Fibroblast of lung (primary cell): ENCODE data around the gene IRF2. TPM values are rescaled to one million over a fixed set of nuclear protein-coding genes. Genes with fewer than 3 reads are reported as not detected.

Experiments
- DNase-seq, 2 donors: peaks; one replicate each; pipeline versions ENCODE4 v3.0.0 to v3.0.0-alpha.2; 2010; ENCODE audit warnings: low read depth in 2 of 2
- H2AFZ ChIP-seq: 2 replicates; pipeline ENCODE4 v1.5.1; 2012; ENCODE audit warnings: low read length, control low read depth, inconsistent platforms
- H3K27ac ChIP-seq: 2 replicates; pipeline ENCODE4 v1.5.1; 2011; ENCODE audit warnings: low read length, control low read depth; ENCODE audit not compliant: insufficient read depth
- H3K27me3 ChIP-seq: 2 replicates; pipeline ENCODE4 v1.5.1; 2011; ENCODE audit warnings: mild to moderate bottlenecking, low read length; ENCODE audit not compliant: control insufficient read depth, insufficient read depth
- H3K36me3 ChIP-seq: 2 replicates; pipeline ENCODE4 v1.5.1; 2011; ENCODE audit warnings: low read length; ENCODE audit not compliant: control insufficient read depth, insufficient read depth
- H3K4me1 ChIP-seq: 2 replicates; pipeline ENCODE4 v1.5.1; 2011; ENCODE audit warnings: low read length; ENCODE audit not compliant: control insufficient read depth, insufficient read depth; ENCODE audit errors: extremely low read depth
- H3K4me2 ChIP-seq: 2 replicates; pipeline ENCODE4 v1.5.1; 2011; ENCODE audit warnings: low read length, control low read depth; ENCODE audit not compliant: insufficient read depth; ENCODE audit errors: extremely low read depth
- H3K4me3 ChIP-seq, 4 experiments: fragments of 200-600 bp in 1 of 4; sonication (generic) in 1 of 4; replicated peaks in 1 of 4; 2 replicates each; pipeline ENCODE4 v1.5.1; 2011 to 2016; ENCODE audit warnings: low read length in 4 of 4, low read depth in 3 of 4, mild to moderate bottlenecking in 3 of 4, control low read depth in 2 of 4, inconsistent platforms in 1 of 4, mixed read lengths in 1 of 4; ENCODE audit not compliant: insufficient read depth in 1 of 4; ENCODE audit errors: control extremely low read depth in 1 of 4
- H3K79me2 ChIP-seq: 2 replicates; pipeline ENCODE4 v1.5.1; 2012; ENCODE audit warnings: mild to moderate bottlenecking, low read length, inconsistent platforms; ENCODE audit not compliant: control insufficient read depth, insufficient read depth
- H3K9ac ChIP-seq: 2 replicates; pipeline ENCODE4 v1.5.1; 2011; ENCODE audit warnings: mild to moderate bottlenecking, low read length, control low read depth; ENCODE audit not compliant: insufficient read depth
- H3K9me3 ChIP-seq: 2 replicates; pipeline ENCODE4 v1.5.1; 2012; ENCODE audit warnings: low read depth, low read length; ENCODE audit not compliant: control insufficient read depth, insufficient read depth
- H4K20me1 ChIP-seq: 2 replicates; pipeline ENCODE4 v1.5.1; 2011; ENCODE audit warnings: low read length; ENCODE audit not compliant: control insufficient read depth, insufficient read depth; ENCODE audit errors: extremely low read depth
- EZH2 ChIP-seq: IDR thresholded peaks from 2 replicates; pipeline ENCODE4 v1.5.1; 2012; ENCODE audit warnings: low read length, control low read depth, mild to moderate bottlenecking; ENCODE audit errors: missing control alignments
- polyA plus RNA-seq, 2 donors: library from polyadenylated mRNA; depleted of rRNA in 1 of 2; stranded (reverse) in 1 of 2; unstranded in 1 of 2; fragments of >200 nt; gene quantifications; 2 replicates each; pipeline ENCODE4 v1.2.1, GENCODE V29; 2011 to 2012; ENCODE audit warnings: missing spikeins in 1 of 2
- total RNA-seq: library from RNA; depleted of rRNA; stranded (reverse); fragments of >200 nt; gene quantifications from 2 replicates; pipeline ENCODE4 v1.2.1, GENCODE V29; 2014
- TF ChIP-seq, protein P1 (sequence below), 2 donors: IDR thresholded peaks in 1 of 2; conservative IDR thresholded peaks in 1 of 2; 1 replicate in 1 of 2; 2 replicates in 1 of 2; pipeline ENCODE4 v1.5.1; 2011 to 2012; ENCODE audit warnings: low read length in 2 of 2, control low read depth in 1 of 2, inconsistent platforms in 1 of 2, low read depth in 1 of 2, mild to moderate bottlenecking in 1 of 2

IRF2 gene
- total and polyA plus RNA-seq, 2 donors (not counting 1 experiment from before 2014, with no cell fraction given) = 30.9 to 42.3 TPM

DNA sequence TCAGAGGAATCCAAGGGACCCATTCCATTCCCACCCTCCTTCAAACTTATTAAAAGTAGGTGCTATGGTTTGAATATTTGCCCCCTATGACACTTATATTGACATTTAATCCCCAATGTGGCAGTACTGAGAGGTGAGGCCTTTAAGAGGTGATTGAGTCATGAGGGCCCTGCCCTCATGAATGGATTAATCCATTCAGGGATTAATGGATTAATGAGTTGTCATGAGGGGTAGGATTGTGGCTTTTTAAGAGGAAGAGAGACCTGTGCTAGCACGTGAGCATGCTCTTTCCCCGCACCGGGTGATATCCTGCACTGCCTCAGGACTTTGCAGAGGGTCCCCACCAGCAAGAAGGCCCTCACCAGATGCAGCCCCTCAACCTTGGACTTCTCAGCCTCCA lies 50.1 kb downstream of the IRF2 start:
- no peaks in the 10 kb centered on the region for H3K9me3 ChIP-seq
- H3K9ac ChIP-seq = no peak overlapping the region
- no peak overlapping the region for H3K27ac ChIP-seq
- H3K79me2 ChIP-seq = peaks cover 4% of the 10 kb centered on the region
- peaks cover 10% of the 10 kb centered on the region for H3K4me1 ChIP-seq
- H3K27me3 ChIP-seq = no peaks in the 10 kb centered on the region
- no peak for TF ChIP-seq EZH2
- TF ChIP-seq, protein P1, sequence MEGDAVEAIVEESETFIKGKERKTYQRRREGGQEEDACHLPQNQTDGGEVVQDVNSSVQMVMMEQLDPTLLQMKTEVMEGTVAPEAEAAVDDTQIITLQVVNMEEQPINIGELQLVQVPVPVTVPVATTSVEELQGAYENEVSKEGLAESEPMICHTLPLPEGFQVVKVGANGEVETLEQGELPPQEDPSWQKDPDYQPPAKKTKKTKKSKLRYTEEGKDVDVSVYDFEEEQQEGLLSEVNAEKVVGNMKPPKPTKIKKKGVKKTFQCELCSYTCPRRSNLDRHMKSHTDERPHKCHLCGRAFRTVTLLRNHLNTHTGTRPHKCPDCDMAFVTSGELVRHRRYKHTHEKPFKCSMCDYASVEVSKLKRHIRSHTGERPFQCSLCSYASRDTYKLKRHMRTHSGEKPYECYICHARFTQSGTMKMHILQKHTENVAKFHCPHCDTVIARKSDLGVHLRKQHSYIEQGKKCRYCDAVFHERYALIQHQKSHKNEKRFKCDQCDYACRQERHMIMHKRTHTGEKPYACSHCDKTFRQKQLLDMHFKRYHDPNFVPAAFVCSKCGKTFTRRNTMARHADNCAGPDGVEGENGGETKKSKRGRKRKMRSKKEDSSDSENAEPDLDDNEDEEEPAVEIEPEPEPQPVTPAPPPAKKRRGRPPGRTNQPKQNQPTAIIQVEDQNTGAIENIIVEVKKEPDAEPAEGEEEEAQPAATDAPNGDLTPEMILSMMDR (conservative IDR thresholded peaks at IDR 0.05 in 1 of 2, IDR thresholded peaks at IDR 0.05 in 1 of 2; ENCODE audit: low read depth in 1 of 2, low read length in 2 of 2) = no peak
- no peaks in the 10 kb centered on the region for H4K20me1 ChIP-seq
- peaks cover 6% of the 10 kb centered on the region for H3K36me3 ChIP-seq
- no peak for DNase-seq
- no peak overlapping the region for H2AFZ ChIP-seq
- H3K4me3 ChIP-seq = no peak overlapping the region
- no peak overlapping the region for H3K4me2 ChIP-seq

DNA sequence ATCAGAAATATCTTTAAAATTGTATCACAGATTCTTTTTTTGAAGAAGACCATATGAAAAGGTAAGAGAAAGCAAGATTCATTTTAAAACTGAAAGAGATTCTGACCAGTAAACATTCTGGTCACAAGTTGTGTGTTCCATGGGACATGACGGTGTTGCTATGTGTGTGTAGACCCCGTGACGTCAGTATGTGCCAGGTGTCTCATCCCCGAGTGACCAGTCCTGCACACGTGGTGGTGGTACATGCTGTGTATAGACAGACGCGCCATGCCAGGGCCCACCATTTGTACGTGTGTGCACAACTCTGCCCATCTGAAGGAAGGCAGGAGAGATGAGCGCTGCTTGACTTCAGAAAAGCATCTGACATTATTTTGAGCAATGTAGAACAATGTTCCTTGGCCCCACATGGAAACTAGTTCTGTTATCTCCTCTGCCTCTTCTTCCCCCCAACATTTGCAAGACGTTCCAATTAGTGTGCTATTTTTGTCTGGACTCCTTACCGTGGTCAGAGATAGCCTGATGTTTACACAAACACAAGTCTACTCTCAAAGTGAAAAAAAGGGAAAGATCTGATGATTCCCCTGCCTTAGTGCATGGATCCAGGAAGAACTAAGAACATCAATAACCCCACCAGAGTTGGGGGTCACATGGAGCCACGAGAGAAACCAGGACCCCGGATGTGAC lies 51.2 kb downstream of the IRF2 start:
- peaks cover 4% of the 10 kb centered on the region for H3K79me2 ChIP-seq
- no peak overlapping the region for H3K9ac ChIP-seq
- no peaks in the 10 kb centered on the region for H4K20me1 ChIP-seq
- TF ChIP-seq EZH2 = no peak
- TF ChIP-seq, protein P1 (conservative IDR thresholded peaks at IDR 0.05 in 1 of 2, IDR thresholded peaks at IDR 0.05 in 1 of 2; ENCODE audit: low read depth in 1 of 2, low read length in 2 of 2) = no peak
- H3K36me3 ChIP-seq = peaks cover 6% of the 10 kb centered on the region
- peaks cover 11% of the 10 kb centered on the region for H3K4me1 ChIP-seq
- no peak overlapping the region for H3K4me2 ChIP-seq
- no peak for DNase-seq
- H2AFZ ChIP-seq = no peak overlapping the region
- no peak overlapping the region for H3K4me3 ChIP-seq
- no peaks in the 10 kb centered on the region for H3K9me3 ChIP-seq
- no peak overlapping the region for H3K27ac ChIP-seq
- H3K27me3 ChIP-seq = no peaks in the 10 kb centered on the region

DNA sequence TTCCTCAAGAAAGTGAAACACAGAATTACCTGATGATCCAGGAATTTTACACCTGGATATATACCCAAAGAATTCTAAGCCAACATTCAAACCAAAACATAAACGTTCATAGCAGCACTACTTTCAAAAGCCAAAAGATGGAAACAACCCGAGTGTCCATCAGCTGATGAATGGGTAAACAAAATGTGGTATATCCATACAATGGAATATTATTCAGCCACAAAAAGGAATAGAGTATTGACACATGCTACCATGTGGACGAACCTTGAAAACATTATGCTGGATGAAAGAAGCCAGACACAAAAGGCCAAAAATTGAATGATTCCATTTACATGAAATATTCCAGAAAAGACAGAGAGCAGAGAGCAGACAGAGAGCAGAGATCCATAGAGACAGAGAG lies 52.0 kb downstream of the IRF2 start:
- Histone ChIP-seq H2AFZ (no peak overlapping the region), H3K4me3 (no peak overlapping the region), H3K36me3 (peaks cover 6% of the 10 kb centered on the region), H3K4me1 (peaks cover 19% of the 10 kb centered on the region), H3K9me3 (no peaks in the 10 kb centered on the region), H3K9ac (no peak overlapping the region), H3K27ac (no peak overlapping the region), H4K20me1 (no peaks in the 10 kb centered on the region), H3K27me3 (no peaks in the 10 kb centered on the region), H3K79me2 (peaks cover 4% of the 10 kb centered on the region), H3K4me2 (no peak overlapping the region)
- no peak for TF ChIP-seq EZH2
- TF ChIP-seq, protein P1 (conservative IDR thresholded peaks at IDR 0.05 in 1 of 2, IDR thresholded peaks at IDR 0.05 in 1 of 2; ENCODE audit: low read depth in 1 of 2, low read length in 2 of 2) = no peak
- no peak for DNase-seq
